Measurements from ENCODE around the gene ETV2.

ETV2 gene

DNA sequence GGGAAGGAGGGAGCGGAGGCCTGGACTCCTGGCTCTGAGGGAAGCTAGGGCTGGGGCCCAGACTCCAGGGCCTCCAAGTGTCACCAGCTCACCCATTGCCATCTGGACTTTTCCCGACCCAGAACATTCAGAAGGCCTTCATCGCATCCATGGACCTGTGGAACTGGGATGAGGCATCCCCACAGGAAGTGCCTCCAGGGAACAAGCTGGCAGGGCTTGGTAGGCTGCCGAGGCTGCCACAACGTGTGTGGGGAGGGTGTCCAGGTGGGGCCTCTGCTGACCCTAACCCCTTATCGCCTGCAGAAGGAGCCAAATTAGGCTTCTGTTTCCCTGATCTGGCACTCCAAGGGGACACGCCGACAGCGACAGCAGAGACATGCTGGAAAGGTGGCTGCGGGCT lies 767 bp downstream of the ETV2 start:
- no peak overlapping the region for H3K4me3 ChIP-seq (replicated peaks; ENCODE audit: low read depth, low read length)
- no peak for DNase-seq (ENCODE audit: low read depth)
- no peak for TF ChIP-seq CTCF (IDR thresholded peaks at IDR 0.05; ENCODE audit: low read length, missing control alignments)

DNA sequence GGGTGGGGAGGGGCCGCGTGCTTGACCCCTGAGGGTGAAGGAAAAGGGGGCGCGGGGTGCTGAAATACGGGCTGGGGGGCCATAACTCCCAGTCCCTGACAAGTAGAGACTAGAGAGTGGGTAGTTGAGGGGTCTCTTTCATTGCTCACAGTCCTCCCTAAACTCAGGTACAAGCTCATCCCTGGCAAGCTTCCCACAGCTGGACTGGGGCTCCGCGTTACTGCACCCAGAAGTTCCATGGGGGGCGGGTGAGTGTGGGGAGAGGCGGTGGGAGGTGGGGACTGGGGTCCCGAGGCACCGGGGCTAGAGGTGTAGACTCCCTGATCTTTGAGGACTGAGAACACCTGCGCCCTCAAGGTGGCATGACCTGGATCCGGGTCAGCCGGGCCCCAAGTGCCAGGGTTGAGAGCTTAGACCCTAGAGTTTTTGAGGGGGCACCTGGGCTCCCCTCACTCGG lies 1.3 kb downstream of the ETV2 start:
- H3K4me3 ChIP-seq (replicated peaks; ENCODE audit: low read depth, low read length) = peak overlapping the region; percentile 60
- DNase-seq (ENCODE audit: low read depth) = no peak
- no peak for TF ChIP-seq CTCF (IDR thresholded peaks at IDR 0.05; ENCODE audit: low read length, missing control alignments)

DNA sequence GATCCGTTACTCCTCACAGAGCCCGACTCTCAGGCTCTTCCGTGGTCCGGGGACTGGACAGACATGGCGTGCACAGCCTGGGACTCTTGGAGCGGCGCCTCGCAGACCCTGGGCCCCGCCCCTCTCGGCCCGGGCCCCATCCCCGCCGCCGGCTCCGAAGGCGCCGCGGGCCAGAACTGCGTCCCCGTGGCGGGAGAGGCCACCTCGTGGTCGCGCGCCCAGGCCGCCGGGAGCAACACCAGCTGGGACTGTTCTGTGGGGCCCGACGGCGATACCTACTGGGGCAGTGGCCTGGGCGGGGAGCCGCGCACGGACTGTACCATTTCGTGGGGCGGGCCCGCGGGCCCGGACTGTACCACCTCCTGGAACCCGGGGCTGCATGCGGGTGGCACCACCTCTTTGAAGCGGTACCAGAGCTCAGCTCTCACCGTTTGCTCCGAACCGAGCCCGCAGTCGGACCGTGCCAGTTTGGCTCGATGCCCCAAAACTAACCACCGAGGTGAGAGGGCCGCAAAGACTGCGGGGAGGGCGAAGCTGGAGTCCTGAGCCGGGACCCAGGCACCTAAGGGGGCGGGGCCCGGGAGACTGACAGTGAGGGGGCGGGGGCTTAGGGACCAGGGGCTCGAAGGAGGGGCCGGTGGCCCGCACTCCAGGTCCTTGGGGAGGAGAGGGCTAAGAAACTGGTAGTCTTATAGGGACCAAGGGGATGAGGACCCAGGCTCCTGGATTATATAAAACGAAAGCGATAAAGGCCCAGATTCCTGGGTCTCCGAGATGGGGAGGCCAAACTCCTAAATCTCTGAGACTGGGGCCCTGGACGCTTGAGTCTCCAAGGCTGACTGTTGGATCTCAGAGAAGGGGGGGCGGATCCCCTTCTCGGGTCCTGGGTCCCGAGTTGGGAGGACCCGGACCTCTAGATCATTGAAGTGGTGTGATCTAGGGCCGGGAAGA lies 2.0 kb downstream of the ETV2 start:
- no peak for TF ChIP-seq CTCF (IDR thresholded peaks at IDR 0.05; ENCODE audit: low read length, missing control alignments)
- DNase-seq (ENCODE audit: low read depth) = peak; percentile 79
- peak overlapping the region; percentile 60 for H3K4me3 ChIP-seq (replicated peaks; ENCODE audit: low read depth, low read length)

DNA sequence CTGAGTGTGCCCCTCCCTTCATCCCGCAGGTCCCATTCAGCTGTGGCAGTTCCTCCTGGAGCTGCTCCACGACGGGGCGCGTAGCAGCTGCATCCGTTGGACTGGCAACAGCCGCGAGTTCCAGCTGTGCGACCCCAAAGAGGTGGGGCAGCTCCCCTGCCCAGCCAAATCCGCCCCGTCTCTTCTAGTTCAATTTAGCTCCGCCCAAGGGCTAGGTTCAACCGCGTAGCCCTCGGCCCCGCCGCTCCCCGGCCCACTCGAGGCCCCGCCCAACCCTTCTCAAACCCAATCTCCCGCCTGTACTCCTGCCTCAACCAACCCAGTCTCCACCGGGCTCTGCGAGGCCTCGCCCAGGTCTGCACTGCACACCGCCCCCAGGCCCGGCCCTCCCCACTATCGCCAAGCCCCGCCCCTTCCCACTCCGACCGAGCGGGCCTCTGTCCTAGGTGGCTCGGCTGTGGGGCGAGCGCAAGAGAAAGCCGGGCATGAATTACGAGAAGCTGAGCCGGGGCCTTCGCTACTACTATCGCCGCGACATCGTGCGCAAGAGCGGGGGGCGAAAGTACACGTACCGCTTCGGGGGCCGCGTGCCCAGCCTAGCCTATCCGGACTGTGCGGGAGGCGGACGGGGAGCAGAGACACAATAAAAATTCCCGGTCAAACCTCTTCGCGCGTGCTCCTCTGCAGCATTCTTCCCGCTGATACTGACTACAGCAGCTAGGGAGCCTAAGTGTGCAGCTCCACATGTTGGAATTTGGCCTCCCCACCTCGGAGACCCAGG lies 2.9 kb downstream of the ETV2 start:
- no peak for TF ChIP-seq CTCF (IDR thresholded peaks at IDR 0.05; ENCODE audit: low read length, missing control alignments)
- DNase-seq (ENCODE audit: low read depth) = peak; percentile 94
- peak overlapping the region; percentile 60 for H3K4me3 ChIP-seq (replicated peaks; ENCODE audit: low read depth, low read length)

DNA sequence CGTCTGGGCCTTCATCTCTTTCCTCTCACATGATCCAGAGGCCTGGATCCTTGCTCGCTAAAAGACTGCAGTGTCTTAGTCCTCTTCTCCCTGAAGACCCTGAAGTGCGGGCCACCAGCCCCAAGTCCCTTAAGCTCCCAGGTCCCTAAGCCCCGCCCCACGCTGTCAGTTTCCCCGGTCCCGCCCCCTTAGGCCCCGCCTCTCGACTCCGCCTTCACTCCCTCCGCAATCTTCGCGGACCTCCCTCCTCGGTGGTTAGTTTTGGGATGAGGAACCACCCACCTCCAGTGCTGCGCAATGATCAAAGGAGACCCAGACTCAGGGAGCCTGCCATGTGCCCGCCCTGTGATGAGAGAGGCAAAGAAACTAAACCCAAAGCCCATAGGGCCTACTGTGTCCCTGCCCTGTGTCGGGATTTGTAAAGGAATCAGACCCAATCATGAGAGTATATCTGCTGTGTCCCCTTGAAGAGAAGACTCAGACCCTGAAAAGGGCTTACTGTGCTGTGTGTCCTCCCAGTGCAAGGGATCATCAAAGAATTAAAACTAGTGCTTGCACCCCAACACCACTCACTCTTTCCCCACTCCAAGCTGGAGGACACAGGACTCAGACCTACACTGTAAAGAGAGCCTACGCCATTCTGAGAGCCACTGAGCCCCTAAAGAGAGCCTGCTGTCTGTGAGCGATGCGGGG lies 3.6 kb downstream of the ETV2 start:
- peak; percentile 49 for DNase-seq (ENCODE audit: low read depth)
- H3K4me3 ChIP-seq (replicated peaks; ENCODE audit: low read depth, low read length) = peak overlapping the region; percentile 60
- no peak for TF ChIP-seq CTCF (IDR thresholded peaks at IDR 0.05; ENCODE audit: low read length, missing control alignments)

DNA sequence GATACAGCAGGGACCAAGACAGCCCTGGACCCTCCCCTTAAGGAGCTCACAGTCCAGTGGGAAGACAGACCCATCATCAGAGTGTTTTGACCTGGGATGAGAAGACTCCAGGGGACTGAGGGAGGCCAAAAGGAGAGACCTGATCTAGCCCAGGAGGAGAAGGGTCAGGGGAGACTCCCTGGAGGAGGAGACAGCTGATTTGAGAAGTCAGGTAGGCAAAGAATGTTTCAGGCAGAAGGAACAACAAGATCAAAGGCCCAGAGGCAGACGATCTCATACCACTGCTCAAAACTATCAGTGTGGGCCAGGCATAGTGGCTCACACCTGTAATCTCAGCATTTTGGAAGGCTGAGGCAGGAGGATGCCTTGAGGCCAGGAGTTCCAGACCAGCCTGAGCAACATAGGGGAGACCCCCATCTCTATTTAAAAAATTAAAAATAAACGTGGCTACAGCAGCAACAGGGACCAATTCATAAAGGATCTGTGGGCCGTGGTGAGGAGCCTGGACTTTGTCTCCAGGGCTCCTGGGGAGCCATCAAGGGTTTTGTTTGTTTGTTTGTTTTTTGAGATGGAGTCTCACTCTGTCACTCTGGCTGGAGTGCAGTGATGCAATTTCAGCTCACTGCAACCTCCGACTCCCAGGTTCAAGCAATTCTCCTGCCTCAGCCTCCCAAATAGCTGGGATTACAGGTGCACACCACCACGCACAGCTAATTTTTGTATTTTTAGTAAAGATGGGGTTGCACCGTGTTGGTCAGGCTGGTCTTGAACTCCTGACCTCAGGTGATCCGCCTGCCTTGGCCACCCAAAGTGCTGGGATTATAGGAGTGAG lies 4.4 kb downstream of the ETV2 start:
- no peak for TF ChIP-seq CTCF (IDR thresholded peaks at IDR 0.05; ENCODE audit: low read length, missing control alignments)
- no peak for DNase-seq (ENCODE audit: low read depth)
- H3K4me3 ChIP-seq (replicated peaks; ENCODE audit: low read depth, low read length) = no peak overlapping the region
